GM20431 (cell line): ENCODE data around the gene SLX9.

Experiments
- in situ Hi-C: fragments of 300-500 bp; cut with MseI, MboI; formaldehyde crosslinking; loops from one replicate; pipeline ENCODE4 v1.15.0; 2020; ENCODE audit warnings: low sequenced_read_pairs; ENCODE audit not compliant: unreplicated experiment

Gene SLX9

GRCh38 chr21:45011426-45011825 lies 71.6 kb downstream of the SLX9 start:
- in situ Hi-C loops = no loop called here

- in situ Hi-C loops = no loop called here
These were observed 72.3 kb downstream of the SLX9 start for GRCh38 chr21:45011911-45012661.

- in situ Hi-C loops = no loop called here
These were observed 72.9 kb downstream of the SLX9 start for GRCh38 chr21:45012662-45013259.

GRCh38 chr21:45013260-45013841 lies 73.5 kb downstream of the SLX9 start:
- in situ Hi-C loops = no loop called here

- in situ Hi-C loops = no loop called here
These were observed 75.1 kb downstream of the SLX9 start for GRCh38 chr21:45014747-45015468.

GRCh38 chr21:45015469-45015860 lies 75.6 kb downstream of the SLX9 start:
- in situ Hi-C loops = no loop called here

GRCh38 chr21:45016031-45016405 lies 76.2 kb downstream of the SLX9 start:
- in situ Hi-C loops = no loop called here

GRCh38 chr21:45016406-45017038 lies 76.7 kb downstream of the SLX9 start:
- in situ Hi-C loops = no loop called here

GRCh38 chr21:45017039-45017960 lies 77.5 kb downstream of the SLX9 start:
- in situ Hi-C loops = no loop called here

- in situ Hi-C loops = no loop called here
These were observed 78.6 kb downstream of the SLX9 start for GRCh38 chr21:45018131-45019075.

- in situ Hi-C loops = no loop called here
These were observed 79.5 kb downstream of the SLX9 start for GRCh38 chr21:45019076-45019886.

GRCh38 chr21:45019887-45020537 lies 80.2 kb downstream of the SLX9 start:
- in situ Hi-C loops = no loop called here

- in situ Hi-C loops = no loop called here
These were observed 81.0 kb downstream of the SLX9 start for GRCh38 chr21:45020629-45021427.

GRCh38 chr21:45021428-45022347 lies 81.9 kb downstream of the SLX9 start:
- in situ Hi-C loops = no loop called here

GRCh38 chr21:45022348-45022675 lies 82.5 kb downstream of the SLX9 start:
- in situ Hi-C loops = no loop called here
